CD4-positive, alpha-beta T cell (primary cell): Measurements from ENCODE around the gene PKHD1. TPM values are rescaled to one million over a fixed set of nuclear protein-coding genes. Genes with fewer than 3 reads are reported as not detected.

ENCODE experiments used
- ATAC-seq: fragments of 200-7000 bp; cut with Tn5 transposase; one replicate; pipeline ENCODE4 v1.10.0; 2022; ENCODE audit warnings: mild to moderate bottlenecking; ENCODE audit not compliant: poor library complexity
- CTCF ChIA-PET: fragments of 350-600 bp; sonication (Branson Sonifier 250); formaldehyde crosslinking; loops from one replicate; lab custom pipeline; 2021; ENCODE audit warnings: antibody characterized with exemption, inconsistent platforms; lab: Charles Lee
- POLR2A ChIA-PET: fragments of 350-600 bp; sonication (Branson Sonifier 250); formaldehyde crosslinking; loops from one replicate; lab custom pipeline; 2021; ENCODE audit warnings: antibody characterized with exemption, inconsistent platforms; lab: Charles Lee
- DNase-seq, 14 experiments: peaks; one replicate each; pipeline ENCODE4 v3.0.0-alpha.2; 2013 to 2020; ENCODE audit warnings: mixed read lengths in 2 of 14
- H3K27ac ChIP-seq, 2 donors: one replicate each; pipeline versions ENCODE4 v1.5.1 to v1.7.0; 2013; ENCODE audit warnings: low read length in 2 of 2, low read depth in 1 of 2, mild to moderate bottlenecking in 1 of 2
- H3K27me3 ChIP-seq, 2 experiments: 1 replicate in 1 of 2; 2 replicates in 1 of 2; pipeline versions ENCODE4 v1.6.1 to v1.7.0; 2013; ENCODE audit warnings: low read length in 2 of 2, control low read depth in 1 of 2, mild to moderate bottlenecking in 1 of 2, moderate library complexity in 1 of 2; ENCODE audit not compliant: insufficient read depth in 2 of 2, control insufficient read depth in 1 of 2
- H3K36me3 ChIP-seq: one replicate; pipeline ENCODE4 v1.6.1; 2013; ENCODE audit warnings: low read length, control low read depth; ENCODE audit not compliant: insufficient read depth
- H3K4me1 ChIP-seq: one replicate; pipeline ENCODE4 v1.6.1; 2013; ENCODE audit warnings: low read length, control low read depth; ENCODE audit not compliant: insufficient read depth
- H3K4me3 ChIP-seq: one replicate; pipeline ENCODE4 v1.5.1; 2013; ENCODE audit warnings: mild to moderate bottlenecking, low read length, moderate library complexity
- H3K9me3 ChIP-seq, 2 experiments: 1 replicate in 1 of 2; 2 replicates in 1 of 2; pipeline versions ENCODE4 v1.6.1 to v1.7.0; 2013; ENCODE audit warnings: low read length in 2 of 2, mild to moderate bottlenecking in 2 of 2, control low read depth in 1 of 2, moderate library complexity in 1 of 2; ENCODE audit not compliant: control insufficient read depth in 1 of 2, insufficient read depth in 1 of 2
- H3K27ac Mint-ChIP-seq: one replicate; pipeline ENCODE4 v1.8.0; 2020; ENCODE audit warnings: mixed read lengths
- H3K27me3 Mint-ChIP-seq: one replicate; pipeline ENCODE4 v1.8.0; 2021; ENCODE audit warnings: mixed read lengths
- H3K36me3 Mint-ChIP-seq: one replicate; pipeline ENCODE4 v1.8.0; 2021; ENCODE audit warnings: low read depth, mixed read lengths
- H3K4me1 Mint-ChIP-seq: one replicate; pipeline ENCODE4 v1.8.0; 2021; ENCODE audit warnings: low read depth, mixed read lengths
- H3K4me3 Mint-ChIP-seq: one replicate; pipeline ENCODE4 v1.8.0; 2020; ENCODE audit warnings: mild to moderate bottlenecking, mixed read lengths
- H3K9me3 Mint-ChIP-seq: one replicate; pipeline ENCODE4 v1.8.0; 2020; ENCODE audit warnings: mixed read lengths
- CTCF ChIP-seq: fragments of 200-600 bp; IDR thresholded peaks from one replicate; pipeline ENCODE4 v1.8.0; 2022; ENCODE audit warnings: antibody characterized with exemption, mild to moderate bottlenecking
- intact Hi-C, 2 experiments: fragments of 100-400 bp; cut with DNase I in 1 of 2; cut with micrococcal nuclease in 1 of 2; formaldehyde crosslinking; loops; one replicate each; pipeline versions ENCODE4 v1.15.1 to v1.9.0; 2023 to 2025; cut with DNase I, micrococcal nuclease
- total RNA-seq, 174 experiments: library from RNA in 2 of 174; stranded (reverse) in 2 of 174; gene quantifications; one replicate each; pipeline ENCODE4 v1.2.3 and lab custom pipeline; 2021 to 2026

The PKHD1 gene
- total RNA-seq, 2 experiments from 2014 or later: 0.03 TPM; not detected in 1

DNA sequence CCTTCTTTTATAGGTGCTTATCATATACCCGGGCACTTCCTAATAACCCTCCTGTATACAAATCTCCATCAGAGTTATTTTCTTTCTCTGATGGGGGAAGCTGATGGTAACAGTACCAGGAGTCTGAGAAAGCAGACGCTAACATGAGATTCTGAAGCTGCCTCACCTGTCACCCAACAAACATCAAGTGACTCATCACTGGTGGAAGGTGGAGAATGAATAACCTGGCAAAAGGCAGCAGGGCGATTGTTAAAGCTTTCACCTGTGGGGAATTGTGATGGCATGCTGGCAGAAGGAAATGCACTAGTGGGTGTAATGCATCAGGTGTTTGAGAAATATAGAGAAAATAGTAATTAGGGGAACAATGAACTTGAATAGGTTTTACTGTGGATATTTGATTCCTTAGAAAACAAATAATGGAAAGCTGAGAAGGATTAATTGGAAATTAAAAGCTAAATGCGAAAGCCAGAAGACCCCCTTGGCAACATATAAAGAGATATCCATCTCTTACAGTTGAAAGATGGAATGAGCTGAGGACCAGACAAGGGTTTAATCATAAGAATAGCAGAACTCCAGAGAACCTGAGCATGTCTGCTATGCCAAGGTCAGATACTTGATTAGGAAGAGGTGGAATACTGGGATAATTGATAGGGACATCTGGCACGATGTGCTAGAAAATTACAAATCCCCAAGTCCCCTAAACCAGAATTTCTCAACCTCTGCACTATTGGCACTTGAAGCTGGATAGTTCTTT, 517.1 kb downstream of the PKHD1 start:
- no peaks in the 10 kb centered on the region for H3K36me3 Mint-ChIP-seq
- H3K27me3 Mint-ChIP-seq: no peaks in the 10 kb centered on the region
- no peaks in the 10 kb centered on the region for H3K4me1 Mint-ChIP-seq
- POLR2A ChIA-PET: no interaction called here
- TF ChIP-seq CTCF: no peak
- Histone ChIP-seq H3K36me3 (no peaks in the 10 kb centered on the region), H3K4me3 (no peak overlapping the region), H3K9me3 (no peaks in the 10 kb centered on the region), H3K27ac (no peak overlapping the region), H3K27me3 (no peaks in the 10 kb centered on the region), H3K4me1 (no peaks in the 10 kb centered on the region)
- DNase-seq: no peak
- no peak overlapping the region for H3K27ac Mint-ChIP-seq
- CTCF ChIA-PET: no interaction called here
- ATAC-seq: no peak
- no peak overlapping the region for H3K4me3 Mint-ChIP-seq
- intact Hi-C loops: no loop called here
- H3K9me3 Mint-ChIP-seq: peaks cover 3% of the 10 kb centered on the region

DNA sequence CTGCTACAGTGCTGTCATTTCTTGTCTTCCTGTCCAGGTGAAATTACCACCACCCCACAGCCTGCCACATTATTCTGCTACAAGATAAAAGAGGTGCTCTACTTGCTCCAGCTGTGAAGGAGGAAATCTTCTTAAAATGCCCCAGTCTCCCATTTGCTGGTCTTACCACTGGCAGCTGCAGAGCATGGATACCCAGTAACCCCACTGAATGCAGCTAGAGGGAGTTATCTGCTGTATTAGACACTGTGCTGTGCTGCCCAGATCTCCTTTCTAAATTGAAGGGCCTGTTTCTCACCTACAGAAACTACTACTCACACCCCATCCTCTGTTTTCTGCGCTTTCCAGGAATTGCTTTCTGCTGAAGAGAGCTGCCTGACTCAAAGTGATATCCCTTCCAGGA, 517.8 kb downstream of the PKHD1 start:
- intact Hi-C loops: no loop called here
- Histone ChIP-seq H3K36me3 (no peaks in the 10 kb centered on the region), H3K27ac (no peak overlapping the region), H3K27me3 (no peaks in the 10 kb centered on the region), H3K4me1 (no peaks in the 10 kb centered on the region), H3K9me3 (no peaks in the 10 kb centered on the region), H3K4me3 (no peak overlapping the region)
- CTCF ChIA-PET: no interaction called here
- H3K9me3 Mint-ChIP-seq: peaks cover 3% of the 10 kb centered on the region
- no peaks in the 10 kb centered on the region for H3K36me3 Mint-ChIP-seq
- no peaks in the 10 kb centered on the region for H3K27me3 Mint-ChIP-seq
- ATAC-seq (no peak), DNase-seq (no peak)
- H3K4me3 Mint-ChIP-seq: no peak overlapping the region
- POLR2A ChIA-PET: no interaction called here
- no peaks in the 10 kb centered on the region for H3K4me1 Mint-ChIP-seq
- H3K27ac Mint-ChIP-seq: no peak overlapping the region
- TF ChIP-seq CTCF: no peak

- Histone ChIP-seq H3K27me3 (no peaks in the 10 kb centered on the region), H3K36me3 (no peaks in the 10 kb centered on the region), H3K4me1 (no peaks in the 10 kb centered on the region), H3K9me3 (no peaks in the 10 kb centered on the region), H3K27ac (no peak overlapping the region), H3K4me3 (no peak overlapping the region)
- Mint-ChIP-seq H3K27ac (no peak overlapping the region), H3K4me3 (no peak overlapping the region), H3K36me3 (no peaks in the 10 kb centered on the region), H3K27me3 (no peaks in the 10 kb centered on the region), H3K4me1 (no peaks in the 10 kb centered on the region), H3K9me3 (peaks cover under 1% of the 10 kb centered on the region)
- intact Hi-C loops: no loop called here
- ATAC-seq (no peak), DNase-seq (no peak)
- TF ChIP-seq CTCF: no peak
- POLR2A ChIA-PET: no interaction called here
- CTCF ChIA-PET: no interaction called here
Measured at GRCh38 chr6:51568771-51569170, 518.6 kb downstream of the PKHD1 start.
